K562 (cell line): ENCODE data around the gene CACNA1A. TPM values are rescaled to one million over a fixed set of nuclear protein-coding genes. Genes with fewer than 3 reads are reported as not detected.
A peak's percentile ranks its signal among the peaks of the same experiment; 100 is the strongest.

Experiments used
- FOXJ2 ChIP-seq: fragments of 200-800 bp; sonication (Bioruptor generic); IDR thresholded peaks from 2 replicates; pipeline ENCODE4 v1.6.1; 2016; ENCODE audit warnings: missing genetic modification characterization, missing compliant biosample characterization
- FOXK2 ChIP-seq, 2 experiments: fragments of 450-650 bp; IDR thresholded peaks in 1 of 2; conservative IDR thresholded peaks in 1 of 2; 2 replicates each; pipeline ENCODE4 v1.6.1; 2016; ENCODE audit warnings: low read depth in 2 of 2, mild to moderate bottlenecking in 1 of 2
- HEY1 ChIP-seq: fragments of 250-450 bp; sonication (Bioruptor Pico); IDR thresholded peaks from 2 replicates; pipeline ENCODE4 v1.5.0; 2020; ENCODE audit warnings: mild to moderate bottlenecking, moderate library complexity, borderline replicate concordance
- MBD2 ChIP-seq: sonication (generic); IDR thresholded peaks from 2 replicates; pipeline ENCODE4 v1.6.1; 2016; ENCODE audit warnings: low read depth, borderline replicate concordance
- MTA2 ChIP-seq: fragments of 450-650 bp; IDR thresholded peaks from 2 replicates; pipeline ENCODE4 v1.6.1; 2016; ENCODE audit warnings: low read depth
- NFYB ChIP-seq: IDR thresholded peaks from 2 replicates; pipeline ENCODE4 v1.6.1; 2011; ENCODE audit warnings: mild to moderate bottlenecking, moderate library complexity; ENCODE audit not compliant: insufficient read length; ENCODE audit errors: extremely low read depth
- PHF21A ChIP-seq: fragments of 450-650 bp; IDR thresholded peaks from 2 replicates; pipeline ENCODE4 v1.6.1; 2017; ENCODE audit warnings: low read depth, borderline replicate concordance
- PYGO2 ChIP-seq: fragments of 450-650 bp; IDR thresholded peaks from 2 replicates; pipeline ENCODE4 v1.6.1; 2016; ENCODE audit warnings: mild to moderate bottlenecking, missing genetic modification characterization, moderate library complexity, missing compliant biosample characterization
- RAD21 ChIP-seq, 2 experiments: fragments of 250-450 bp in 1 of 2; fragments of 450-650 bp in 1 of 2; sonication (Bioruptor Pico) in 1 of 2; formaldehyde crosslinking in 1 of 2; IDR thresholded peaks in 1 of 2; conservative IDR thresholded peaks in 1 of 2; 2 replicates each; pipeline versions ENCODE4 v1.4.0 to v1.8.0; 2020 to 2022; ENCODE audit warnings: mild to moderate bottlenecking in 2 of 2, moderate library complexity in 1 of 2
- RBM39 ChIP-seq: fragments of 200-400 bp; formaldehyde crosslinking; optimal IDR thresholded peaks from 2 replicates; pipeline ENCODE3; 2018; ENCODE audit warnings: low read depth, low read length
- TAF1 ChIP-seq: IDR thresholded peaks from 2 replicates; pipeline ENCODE4 v1.6.1; 2011; ENCODE audit warnings: mild to moderate bottlenecking, low read length, moderate library complexity; ENCODE audit not compliant: insufficient read depth, control insufficient read depth, severe bottlenecking; ENCODE audit errors: extremely low read depth
- ZKSCAN3 ChIP-seq: fragments of 250-450 bp; sonication (Bioruptor Pico); IDR thresholded peaks from 2 replicates; pipeline ENCODE4 v1.4.0; 2020
- ZNF184 ChIP-seq: sonication (generic); formaldehyde crosslinking; IDR thresholded peaks from 2 replicates; pipeline ENCODE4 v1.5.0; 2020; ENCODE audit warnings: missing genetic modification reagents
- ZNF282 ChIP-seq: sonication (generic); formaldehyde crosslinking; IDR thresholded peaks from 2 replicates; pipeline ENCODE4 v1.8.1; 2023; ENCODE audit warnings: missing genetic modification reagents
- ZNF75A ChIP-seq: fragments of 450-650 bp; formaldehyde crosslinking; IDR thresholded peaks from 2 replicates; pipeline ENCODE4 v1.4.0; 2020; ENCODE audit warnings: mild to moderate bottlenecking
- polyA plus RNA-seq, 8 experiments: library from polyadenylated mRNA; depleted of rRNA in 4 of 8; stranded (reverse) in 5 of 8; unstranded in 3 of 8; fragments of >200 nt; fragmentation: Nextera tagmentation in 2 of 8; fragmentation: Illumina TruSeq in 1 of 8; extraction: Ambion mirVana in 2 of 8; extraction: Trizol in 1 of 8; gene quantifications; 2 replicates each; pipeline versions ENCODE4 v1.2.1 to v1.2.3, GENCODE V29; 2011 to 2014; ENCODE audit warnings: inconsistent platforms in 1 of 8, missing spikeins in 1 of 8
- total RNA-seq, 7 experiments: library from RNA; depleted of rRNA in 6 of 7; stranded (reverse); fragments of >200 nt in 6 of 7; fragmentation: Illumina TruSeq in 2 of 7; extraction: Trizol in 2 of 7; gene quantifications; 2 replicates each; pipeline versions ENCODE4 v1.2.1 to v1.2.3, GENCODE V29; 2011 to 2021; ENCODE audit warnings: low replicate concordance in 1 of 7
- TF ChIP-seq, protein P1 (sequence below), 2 experiments: fragments of 450-650 bp; formaldehyde crosslinking in 1 of 2; IDR thresholded peaks; 2 replicates each; pipeline versions ENCODE4 v1.4.0 to v1.6.1; 2014 to 2020; ENCODE audit warnings: mild to moderate bottlenecking in 2 of 2, borderline replicate concordance in 1 of 2, low read depth in 1 of 2
- TF ChIP-seq, protein P2 (sequence below): fragments of 450-650 bp; IDR thresholded peaks from 2 replicates; pipeline ENCODE4 v1.6.1; 2016
- TF ChIP-seq, protein P3 (sequence below): sonication (generic); formaldehyde crosslinking; IDR thresholded peaks from 2 replicates; pipeline ENCODE4 v1.8.1; 2023; ENCODE audit warnings: mild to moderate bottlenecking, missing genetic modification reagents

CACNA1A gene
- total and polyA plus RNA-seq, 9 of the 15 experiments (the other 6 are each of a cell fraction or from before 2014, with no cell fraction given), result 0.03 to 0.20 (median 0.09) TPM; not detected in 1

DNA sequence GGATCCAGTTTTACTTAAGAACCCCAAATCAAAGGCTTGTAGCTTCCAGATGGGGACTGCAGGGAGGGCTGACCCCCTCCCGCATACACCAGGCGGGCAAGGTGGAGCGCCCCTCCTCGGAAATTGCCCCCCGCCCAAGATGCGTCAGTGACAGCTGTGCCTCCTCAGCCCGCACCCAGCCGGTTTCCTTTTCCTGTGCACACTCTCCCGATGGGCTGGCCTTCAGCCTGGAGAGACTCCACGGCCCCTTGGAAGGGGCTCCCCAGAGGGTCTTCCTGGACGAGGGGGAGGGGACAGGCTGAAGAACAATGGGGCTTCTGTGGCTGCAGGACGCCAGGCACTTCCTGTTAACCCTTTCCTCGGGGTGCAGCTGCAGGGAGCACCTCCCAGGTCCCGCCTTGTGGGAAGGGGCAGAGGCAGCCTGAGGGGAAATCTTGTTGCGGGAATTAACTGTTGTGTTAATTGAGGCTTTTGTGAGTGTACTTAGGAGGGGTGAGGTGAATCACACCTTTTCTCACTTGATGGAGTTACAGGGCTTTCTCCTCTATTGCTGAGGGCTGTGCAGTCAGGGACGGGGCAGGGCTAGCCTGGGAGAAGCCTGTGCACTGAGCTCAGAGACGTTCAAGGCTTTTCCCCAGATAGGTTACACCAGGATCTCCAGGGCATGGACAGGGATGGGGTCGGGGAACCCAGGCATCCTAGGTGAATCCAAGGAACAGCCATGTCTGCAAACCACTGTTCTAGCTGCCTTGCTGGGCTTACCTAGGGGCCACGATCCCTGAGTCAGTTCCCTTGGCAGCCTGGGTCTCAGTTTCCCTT is 341.7 kb downstream of the CACNA1A start (continued):
- TF ChIP-seq, protein P1, sequence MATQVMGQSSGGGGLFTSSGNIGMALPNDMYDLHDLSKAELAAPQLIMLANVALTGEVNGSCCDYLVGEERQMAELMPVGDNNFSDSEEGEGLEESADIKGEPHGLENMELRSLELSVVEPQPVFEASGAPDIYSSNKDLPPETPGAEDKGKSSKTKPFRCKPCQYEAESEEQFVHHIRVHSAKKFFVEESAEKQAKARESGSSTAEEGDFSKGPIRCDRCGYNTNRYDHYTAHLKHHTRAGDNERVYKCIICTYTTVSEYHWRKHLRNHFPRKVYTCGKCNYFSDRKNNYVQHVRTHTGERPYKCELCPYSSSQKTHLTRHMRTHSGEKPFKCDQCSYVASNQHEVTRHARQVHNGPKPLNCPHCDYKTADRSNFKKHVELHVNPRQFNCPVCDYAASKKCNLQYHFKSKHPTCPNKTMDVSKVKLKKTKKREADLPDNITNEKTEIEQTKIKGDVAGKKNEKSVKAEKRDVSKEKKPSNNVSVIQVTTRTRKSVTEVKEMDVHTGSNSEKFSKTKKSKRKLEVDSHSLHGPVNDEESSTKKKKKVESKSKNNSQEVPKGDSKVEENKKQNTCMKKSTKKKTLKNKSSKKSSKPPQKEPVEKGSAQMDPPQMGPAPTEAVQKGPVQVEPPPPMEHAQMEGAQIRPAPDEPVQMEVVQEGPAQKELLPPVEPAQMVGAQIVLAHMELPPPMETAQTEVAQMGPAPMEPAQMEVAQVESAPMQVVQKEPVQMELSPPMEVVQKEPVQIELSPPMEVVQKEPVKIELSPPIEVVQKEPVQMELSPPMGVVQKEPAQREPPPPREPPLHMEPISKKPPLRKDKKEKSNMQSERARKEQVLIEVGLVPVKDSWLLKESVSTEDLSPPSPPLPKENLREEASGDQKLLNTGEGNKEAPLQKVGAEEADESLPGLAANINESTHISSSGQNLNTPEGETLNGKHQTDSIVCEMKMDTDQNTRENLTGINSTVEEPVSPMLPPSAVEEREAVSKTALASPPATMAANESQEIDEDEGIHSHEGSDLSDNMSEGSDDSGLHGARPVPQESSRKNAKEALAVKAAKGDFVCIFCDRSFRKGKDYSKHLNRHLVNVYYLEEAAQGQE (IDR thresholded peaks at IDR 0.05; ENCODE audit: borderline replicate concordance), result no peak
- TF ChIP-seq, protein P1 (CRISPR knock-in tag; IDR thresholded peaks at IDR 0.05; ENCODE audit: low read depth), result no peak
- TF ChIP-seq FOXK2 (conservative IDR thresholded peaks at IDR 0.05 in 1 of 2, IDR thresholded peaks at IDR 0.05 in 1 of 2; ENCODE audit: low read depth in 2 of 2) (no peak), HEY1 (no peak), ZNF75A (no peak), MBD2 (no peak), ZNF282 (CRISPR knock-in tag) (no peak), FOXJ2 (tag) (no peak), TAF1 (no peak), PHF21A (no peak), MTA2 (no peak), RBM39 (no peak), RAD21 (CRISPR knock-in tag; conservative IDR thresholded peaks at IDR 0.05 in 1 of 2, IDR thresholded peaks at IDR 0.05 in 1 of 2) (no peak), ZNF184 (CRISPR knock-in tag) (no peak), NFYB (no peak), PYGO2 (tag) (no peak), ZKSCAN3 (CRISPR knock-in tag) (peak; percentile 73)
- TF ChIP-seq, protein P2, sequence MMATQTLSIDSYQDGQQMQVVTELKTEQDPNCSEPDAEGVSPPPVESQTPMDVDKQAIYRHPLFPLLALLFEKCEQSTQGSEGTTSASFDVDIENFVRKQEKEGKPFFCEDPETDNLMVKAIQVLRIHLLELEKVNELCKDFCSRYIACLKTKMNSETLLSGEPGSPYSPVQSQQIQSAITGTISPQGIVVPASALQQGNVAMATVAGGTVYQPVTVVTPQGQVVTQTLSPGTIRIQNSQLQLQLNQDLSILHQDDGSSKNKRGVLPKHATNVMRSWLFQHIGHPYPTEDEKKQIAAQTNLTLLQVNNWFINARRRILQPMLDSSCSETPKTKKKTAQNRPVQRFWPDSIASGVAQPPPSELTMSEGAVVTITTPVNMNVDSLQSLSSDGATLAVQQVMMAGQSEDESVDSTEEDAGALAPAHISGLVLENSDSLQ, result peak; percentile 56; the same call in 1 of the 2 replicates
- TF ChIP-seq, protein P3, sequence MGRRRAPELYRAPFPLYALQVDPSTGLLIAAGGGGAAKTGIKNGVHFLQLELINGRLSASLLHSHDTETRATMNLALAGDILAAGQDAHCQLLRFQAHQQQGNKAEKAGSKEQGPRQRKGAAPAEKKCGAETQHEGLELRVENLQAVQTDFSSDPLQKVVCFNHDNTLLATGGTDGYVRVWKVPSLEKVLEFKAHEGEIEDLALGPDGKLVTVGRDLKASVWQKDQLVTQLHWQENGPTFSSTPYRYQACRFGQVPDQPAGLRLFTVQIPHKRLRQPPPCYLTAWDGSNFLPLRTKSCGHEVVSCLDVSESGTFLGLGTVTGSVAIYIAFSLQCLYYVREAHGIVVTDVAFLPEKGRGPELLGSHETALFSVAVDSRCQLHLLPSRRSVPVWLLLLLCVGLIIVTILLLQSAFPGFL, result no peak
